ENCODE results near the gene NDE1.

Gene NDE1

DNA sequence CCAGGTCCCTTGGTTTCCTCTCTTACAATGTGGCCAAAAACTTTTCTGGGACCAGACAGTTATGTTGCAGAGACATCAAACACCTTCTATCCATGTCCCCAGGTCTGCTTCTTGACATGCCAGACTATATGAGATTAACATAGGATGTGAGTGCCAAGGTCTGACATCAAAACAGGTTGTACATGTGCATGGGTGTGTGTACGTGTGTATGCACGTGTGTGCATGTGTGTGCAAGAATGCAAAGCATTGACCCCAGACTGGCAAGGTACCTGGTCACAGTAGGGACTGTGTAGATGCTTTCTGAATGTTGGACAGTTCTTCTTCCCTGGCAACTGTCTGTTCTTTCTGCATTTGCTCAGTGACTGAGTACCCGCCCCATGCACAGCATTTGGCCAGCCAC, 85.6 kb downstream of the NDE1 start:
- Histone ChIP-seq H3K36me3 (replicated peaks in 1 of 2; ENCODE audit: control insufficient read depth in 2 of 2, insufficient read depth in 2 of 2, low read length in 2 of 2) (no peaks in the 10 kb centered on the region), H3K9ac (ENCODE audit: low read depth, low read length, poor library complexity) (no peak overlapping the region), H3K4me2 (ENCODE audit: insufficient read depth, low read length, poor library complexity, severe bottlenecking) (no peak overlapping the region), H3K27me3 (ENCODE audit: control insufficient read depth in 3 of 3, insufficient read depth in 3 of 3, low read depth in 1 of 3, low read length in 3 of 3) (peaks cover 0 to 6% (median 0%) of the 10 kb centered on the region in 3 experiments), H2BK15ac (ENCODE audit: low read length) (no peak overlapping the region), H4K8ac (ENCODE audit: low read depth, low read length) (no peak overlapping the region), H2BK5ac (ENCODE audit: low read length) (no peak overlapping the region), H3K4ac (ENCODE audit: low read length) (no peak overlapping the region), H2BK12ac (ENCODE audit: low read length) (no peak overlapping the region), H3K14ac (ENCODE audit: low read length) (no peak overlapping the region), H3K27ac (replicated peaks; ENCODE audit: low read length) (no peak overlapping the region), H3K79me1 (ENCODE audit: low read depth, low read length) (no peaks in the 10 kb centered on the region), H2AFZ (ENCODE audit: low read length) (no peak overlapping the region), H2AK5ac (ENCODE audit: low read depth, low read length) (no peak overlapping the region), H3K18ac (ENCODE audit: low read length) (no peak overlapping the region), H3K4me3 (ENCODE audit: low read length in 2 of 2) (no peak overlapping the region), H4K91ac (ENCODE audit: low read depth, low read length, poor library complexity) (no peak overlapping the region), H3K23ac (ENCODE audit: low read depth, low read length, poor library complexity) (no peak overlapping the region), H2BK120ac (ENCODE audit: low read depth, low read length) (no peak overlapping the region), H3K4me1 (ENCODE audit: control insufficient read depth in 2 of 2, insufficient read depth in 1 of 2, low read depth in 1 of 2, low read length in 2 of 2) (no peaks in the 10 kb centered on the region), H3K9me3 (replicated peaks in 1 of 2; ENCODE audit: control insufficient read depth in 2 of 2, insufficient read depth in 1 of 2, low read depth in 1 of 2, low read length in 2 of 2) (no peaks in the 10 kb centered on the region)
- no peak for DNase-seq (ENCODE audit: low spot score)
- no CpG with 5 or more reads among the region's 3 CpGs for WGBS, 2 donors (ENCODE audit: extremely low coverage in 2 of 2, insufficient read length in 2 of 2, insufficient replicate concordance in 1 of 2)

DNA sequence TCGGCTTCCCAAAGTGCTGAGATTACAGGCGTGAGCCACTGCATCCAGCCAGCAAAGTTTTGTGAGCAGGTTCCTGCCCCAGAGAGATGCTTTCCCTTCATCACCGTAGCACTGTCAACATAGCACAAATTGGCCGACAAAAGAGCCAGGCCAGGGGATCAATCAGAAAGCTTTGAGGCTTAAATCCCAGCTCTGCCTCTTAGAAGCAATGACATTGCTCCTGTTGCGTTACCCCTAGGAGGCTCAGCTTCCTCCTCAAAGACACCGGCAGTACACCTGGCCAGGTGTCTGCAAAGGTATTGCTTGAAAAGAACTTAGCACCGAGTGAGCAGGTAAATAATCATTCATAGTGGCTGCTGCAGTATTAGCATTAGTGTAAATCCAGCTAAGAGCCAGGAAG, 86.5 kb downstream of the NDE1 start:
- no peak overlapping the region for H2BK5ac ChIP-seq (ENCODE audit: low read length)
- no peak overlapping the region for H3K14ac ChIP-seq (ENCODE audit: low read length)
- no peak overlapping the region for H3K4me3 ChIP-seq (ENCODE audit: low read length in 2 of 2)
- no peak overlapping the region for H2AK5ac ChIP-seq (ENCODE audit: low read depth, low read length)
- H2BK12ac ChIP-seq (ENCODE audit: low read length) = no peak overlapping the region
- H3K79me1 ChIP-seq (ENCODE audit: low read depth, low read length) = no peaks in the 10 kb centered on the region
- no peak overlapping the region for H3K18ac ChIP-seq (ENCODE audit: low read length)
- H3K4me1 ChIP-seq (ENCODE audit: control insufficient read depth in 2 of 2, insufficient read depth in 1 of 2, low read depth in 1 of 2, low read length in 2 of 2) = no peaks in the 10 kb centered on the region
- WGBS, 2 donors (ENCODE audit: extremely low coverage in 2 of 2, insufficient read length in 2 of 2, insufficient replicate concordance in 1 of 2) = no CpG with 5 or more reads among the region's 7 CpGs
- peaks cover 0 to 6% (median 0%) of the 10 kb centered on the region in 3 experiments for H3K27me3 ChIP-seq (ENCODE audit: control insufficient read depth in 3 of 3, insufficient read depth in 3 of 3, low read depth in 1 of 3, low read length in 3 of 3)
- no peaks in the 10 kb centered on the region for H3K9me3 ChIP-seq (replicated peaks in 1 of 2; ENCODE audit: control insufficient read depth in 2 of 2, insufficient read depth in 1 of 2, low read depth in 1 of 2, low read length in 2 of 2)
- H2BK15ac ChIP-seq (ENCODE audit: low read length) = no peak overlapping the region
- H3K27ac ChIP-seq (replicated peaks; ENCODE audit: low read length) = no peak overlapping the region
- H3K4ac ChIP-seq (ENCODE audit: low read length) = no peak overlapping the region
- no peak overlapping the region for H2BK120ac ChIP-seq (ENCODE audit: low read depth, low read length)
- no peak overlapping the region for H4K8ac ChIP-seq (ENCODE audit: low read depth, low read length)
- H3K9ac ChIP-seq (ENCODE audit: low read depth, low read length, poor library complexity) = no peak overlapping the region
- H2AFZ ChIP-seq (ENCODE audit: low read length) = no peak overlapping the region
- no peak for DNase-seq (ENCODE audit: low spot score)
- no peak overlapping the region for H3K4me2 ChIP-seq (ENCODE audit: insufficient read depth, low read length, poor library complexity, severe bottlenecking)
- H3K36me3 ChIP-seq (replicated peaks in 1 of 2; ENCODE audit: control insufficient read depth in 2 of 2, insufficient read depth in 2 of 2, low read length in 2 of 2) = no peaks in the 10 kb centered on the region
- no peak overlapping the region for H3K23ac ChIP-seq (ENCODE audit: low read depth, low read length, poor library complexity)
- no peak overlapping the region for H4K91ac ChIP-seq (ENCODE audit: low read depth, low read length, poor library complexity)

GRCh38 chr16:15737140-15737644, 87.1 kb downstream of the NDE1 start:
- no peak overlapping the region for H2BK12ac ChIP-seq (ENCODE audit: low read length)
- no peak overlapping the region for H2BK120ac ChIP-seq (ENCODE audit: low read depth, low read length)
- no peak overlapping the region for H3K4me2 ChIP-seq (ENCODE audit: insufficient read depth, low read length, poor library complexity, severe bottlenecking)
- H3K23ac ChIP-seq (ENCODE audit: low read depth, low read length, poor library complexity) = no peak overlapping the region
- H3K18ac ChIP-seq (ENCODE audit: low read length) = no peak overlapping the region
- no peaks in the 10 kb centered on the region for H3K79me1 ChIP-seq (ENCODE audit: low read depth, low read length)
- H3K36me3 ChIP-seq (replicated peaks in 1 of 2; ENCODE audit: control insufficient read depth in 2 of 2, insufficient read depth in 2 of 2, low read length in 2 of 2) = no peaks in the 10 kb centered on the region
- no peak overlapping the region for H3K9ac ChIP-seq (ENCODE audit: low read depth, low read length, poor library complexity)
- no peak overlapping the region for H2BK5ac ChIP-seq (ENCODE audit: low read length)
- H2BK15ac ChIP-seq (ENCODE audit: low read length) = no peak overlapping the region
- no peaks in the 10 kb centered on the region for H3K9me3 ChIP-seq (replicated peaks in 1 of 2; ENCODE audit: control insufficient read depth in 2 of 2, insufficient read depth in 1 of 2, low read depth in 1 of 2, low read length in 2 of 2)
- H3K14ac ChIP-seq (ENCODE audit: low read length) = no peak overlapping the region
- H3K4me3 ChIP-seq (ENCODE audit: low read length in 2 of 2) = no peak overlapping the region
- no peak overlapping the region for H3K27ac ChIP-seq (replicated peaks; ENCODE audit: low read length)
- H2AFZ ChIP-seq (ENCODE audit: low read length) = no peak overlapping the region
- no peak for DNase-seq (ENCODE audit: low spot score)
- WGBS, 2 donors (ENCODE audit: extremely low coverage in 2 of 2, insufficient read length in 2 of 2, insufficient replicate concordance in 1 of 2) = no CpG with 5 or more reads among the region's 18 CpGs
- H3K27me3 ChIP-seq (ENCODE audit: control insufficient read depth in 3 of 3, insufficient read depth in 3 of 3, low read depth in 1 of 3, low read length in 3 of 3) = peaks cover 0 to 6% (median 0%) of the 10 kb centered on the region in 3 experiments
- no peak overlapping the region for H2AK5ac ChIP-seq (ENCODE audit: low read depth, low read length)
- no peak overlapping the region for H3K4ac ChIP-seq (ENCODE audit: low read length)
- no peak overlapping the region for H4K91ac ChIP-seq (ENCODE audit: low read depth, low read length, poor library complexity)
- no peak overlapping the region for H4K8ac ChIP-seq (ENCODE audit: low read depth, low read length)
- H3K4me1 ChIP-seq (ENCODE audit: control insufficient read depth in 2 of 2, insufficient read depth in 1 of 2, low read depth in 1 of 2, low read length in 2 of 2) = no peaks in the 10 kb centered on the region

DNA sequence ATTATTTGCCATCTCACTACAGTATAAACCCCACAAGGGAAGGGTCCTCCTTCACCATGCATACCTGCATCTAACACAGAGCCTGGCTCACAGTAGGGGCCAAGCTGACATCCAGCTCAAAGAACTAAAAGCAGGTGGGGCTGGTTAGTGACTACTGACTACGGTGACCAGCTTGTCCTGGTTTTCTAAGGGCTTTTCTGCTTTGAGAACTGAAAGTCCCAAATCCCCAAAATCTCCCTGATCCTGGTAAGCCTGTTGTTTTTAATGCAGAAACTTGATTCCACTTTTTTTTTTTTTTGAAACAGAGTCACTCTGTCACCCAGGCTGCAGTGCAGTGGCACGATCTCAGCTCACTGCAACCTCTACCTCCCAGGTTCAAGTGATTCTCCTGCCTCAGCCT, 89.4 kb downstream of the NDE1 start:
- H2BK12ac ChIP-seq (ENCODE audit: low read length) = no peak overlapping the region
- DNase-seq (ENCODE audit: low spot score) = no peak
- no CpG with 5 or more reads among the region's 2 CpGs for WGBS, 2 donors (ENCODE audit: extremely low coverage in 2 of 2, insufficient read length in 2 of 2, insufficient replicate concordance in 1 of 2)
- H3K36me3 ChIP-seq (replicated peaks in 1 of 2; ENCODE audit: control insufficient read depth in 2 of 2, insufficient read depth in 2 of 2, low read length in 2 of 2) = no peaks in the 10 kb centered on the region
- H4K91ac ChIP-seq (ENCODE audit: low read depth, low read length, poor library complexity) = no peak overlapping the region
- no peak overlapping the region for H3K18ac ChIP-seq (ENCODE audit: low read length)
- no peak overlapping the region for H3K9ac ChIP-seq (ENCODE audit: low read depth, low read length, poor library complexity)
- no peak overlapping the region for H3K4me3 ChIP-seq (ENCODE audit: low read length in 2 of 2)
- no peak overlapping the region for H3K4me2 ChIP-seq (ENCODE audit: insufficient read depth, low read length, poor library complexity, severe bottlenecking)
- H3K9me3 ChIP-seq (replicated peaks in 1 of 2; ENCODE audit: control insufficient read depth in 2 of 2, insufficient read depth in 1 of 2, low read depth in 1 of 2, low read length in 2 of 2) = no peaks in the 10 kb centered on the region
- H2AFZ ChIP-seq (ENCODE audit: low read length) = no peak overlapping the region
- no peak overlapping the region for H2BK5ac ChIP-seq (ENCODE audit: low read length)
- H3K27ac ChIP-seq (replicated peaks; ENCODE audit: low read length) = no peak overlapping the region
- H3K4ac ChIP-seq (ENCODE audit: low read length) = no peak overlapping the region
- H2BK15ac ChIP-seq (ENCODE audit: low read length) = no peak overlapping the region
- no peak overlapping the region for H2BK120ac ChIP-seq (ENCODE audit: low read depth, low read length)
- H3K14ac ChIP-seq (ENCODE audit: low read length) = no peak overlapping the region
- H3K23ac ChIP-seq (ENCODE audit: low read depth, low read length, poor library complexity) = no peak overlapping the region
- H4K8ac ChIP-seq (ENCODE audit: low read depth, low read length) = no peak overlapping the region
- H3K79me1 ChIP-seq (ENCODE audit: low read depth, low read length) = peaks cover 2% of the 10 kb centered on the region
- peaks cover 0 to 6% (median 0%) of the 10 kb centered on the region in 3 experiments for H3K27me3 ChIP-seq (ENCODE audit: control insufficient read depth in 3 of 3, insufficient read depth in 3 of 3, low read depth in 1 of 3, low read length in 3 of 3)
- no peak overlapping the region for H2AK5ac ChIP-seq (ENCODE audit: low read depth, low read length)
- H3K4me1 ChIP-seq (ENCODE audit: control insufficient read depth in 2 of 2, insufficient read depth in 1 of 2, low read depth in 1 of 2, low read length in 2 of 2) = no peaks in the 10 kb centered on the region

Measured in neuronal stem cell (in vitro differentiated cells).